Panc1 (cell line): ENCODE data around the gene CAPN9. TPM values are rescaled to one million over a fixed set of nuclear protein-coding genes. Genes with fewer than 3 reads are reported as not detected.

Experiments used
- ATAC-seq: fragments of 200-7000 bp; cut with Tn5 transposase; 2 replicates; pipeline ENCODE4 v1.9.1; 2020; ENCODE audit warnings: mild to moderate bottlenecking, moderate library complexity
- BruUV-seq: library from RNA; stranded (reverse); fragments of 400-500 nt; replicated peaks from 2 replicates; lab custom pipeline; 2021; lab: Mats Ljungman, UMichigan
- CTCF ChIA-PET: fragments of 300-600 bp; sonication (Branson Sonifier 250); formaldehyde crosslinking; loops from one replicate; lab custom pipeline; 2022; ENCODE audit warnings: antibody characterized with exemption; lab: Charles Lee
- POLR2A ChIA-PET: fragments of 300-600 bp; sonication (Branson Sonifier 250); formaldehyde crosslinking; loops from one replicate; lab custom pipeline; 2022; ENCODE audit warnings: antibody characterized with exemption; lab: Charles Lee
- DNase-seq: peaks from one replicate; pipeline ENCODE4 v3.0.0-alpha.2; 2010; ENCODE audit warnings: low read depth, low spot score
- H3K27ac ChIP-seq: 2 replicates; pipeline ENCODE4 v1.5.1; 2011; ENCODE audit warnings: mild to moderate bottlenecking, low read length, inconsistent platforms
- H3K27me3 ChIP-seq: fragments of 200-500 bp; sonication (Bioruptor generic); 2 replicates; pipeline ENCODE4 v1.6.0; 2014; ENCODE audit warnings: low read length, inconsistent platforms; ENCODE audit not compliant: control insufficient read depth, insufficient read depth
- H3K36me3 ChIP-seq: fragments of 200-500 bp; sonication (Bioruptor generic); 2 replicates; pipeline ENCODE4 v1.5.1; 2014; ENCODE audit warnings: inconsistent platforms, mild to moderate bottlenecking, low read length, moderate library complexity; ENCODE audit not compliant: control insufficient read depth, insufficient read depth
- H3K4me1 ChIP-seq: 2 replicates; pipeline ENCODE4 v1.5.1; 2011; ENCODE audit warnings: inconsistent platforms, mild to moderate bottlenecking, low read length, moderate library complexity; ENCODE audit not compliant: control insufficient read depth, insufficient read depth
- H3K4me3 ChIP-seq, 2 experiments: 2 replicates each; pipeline ENCODE4 v1.5.1; 2011 to 2012; ENCODE audit warnings: low read depth in 2 of 2, low read length in 2 of 2, mild to moderate bottlenecking in 2 of 2, inconsistent platforms in 1 of 2, moderate library complexity in 1 of 2
- H3K9me3 ChIP-seq: fragments of 200-500 bp; sonication (Bioruptor generic); 2 replicates; pipeline ENCODE4 v1.5.1; 2014; ENCODE audit warnings: low read depth, mild to moderate bottlenecking, inconsistent platforms, low read length, moderate library complexity; ENCODE audit not compliant: control insufficient read depth, insufficient read depth
- POLR2AphosphoS5 ChIP-seq: IDR thresholded peaks from 2 replicates; pipeline ENCODE4 v1.6.1; 2012; ENCODE audit warnings: mild to moderate bottlenecking, low read depth, low read length, moderate library complexity
- SIN3A ChIP-seq: IDR thresholded peaks from 2 replicates; pipeline ENCODE4 v1.6.1; 2012; ENCODE audit warnings: low read depth, mild to moderate bottlenecking, low read length, moderate library complexity, borderline replicate concordance; ENCODE audit not compliant: insufficient read depth
- TCF7L2 ChIP-seq: IDR thresholded peaks from 2 replicates; pipeline ENCODE4 v1.6.1; 2011; ENCODE audit warnings: mild to moderate bottlenecking, low read depth, low read length, inconsistent platforms
- in situ Hi-C: cut with HindIII; loops from 2 replicates; pipeline ENCODE4 v1.10.0; 2016; ENCODE audit warnings: low sequenced_read_pairs, low pct_unique_long_range_greater_than_20kb
- intact Hi-C: fragments of 100-400 bp; cut with micrococcal nuclease; formaldehyde crosslinking; loops from one replicate; pipeline ENCODE4 v1.10.0; 2022; ENCODE audit not compliant: unreplicated experiment
- total RNA-seq: library from RNA; stranded (reverse); gene quantifications from one replicate; pipeline ENCODE4 v1.2.1, GENCODE V29; 2021; ENCODE audit not compliant: unreplicated experiment
- TF ChIP-seq, protein P1 (sequence below), 2 experiments: IDR thresholded peaks; 2 replicates each; pipeline ENCODE4 v1.6.1; 2011 to 2012; ENCODE audit warnings: low read depth in 2 of 2, control low read depth in 1 of 2, low read length in 1 of 2, mild to moderate bottlenecking in 1 of 2, moderate library complexity in 1 of 2; ENCODE audit not compliant: insufficient read depth in 1 of 2
- TF ChIP-seq, protein P2 (sequence below): fragments of 450-650 bp; IDR thresholded peaks from 2 replicates; pipeline ENCODE4 v1.5.1; 2017; ENCODE audit warnings: mild to moderate bottlenecking

The CAPN9 gene
- total RNA-seq, 1 experiment from 2014 or later, result not detected

DNA sequence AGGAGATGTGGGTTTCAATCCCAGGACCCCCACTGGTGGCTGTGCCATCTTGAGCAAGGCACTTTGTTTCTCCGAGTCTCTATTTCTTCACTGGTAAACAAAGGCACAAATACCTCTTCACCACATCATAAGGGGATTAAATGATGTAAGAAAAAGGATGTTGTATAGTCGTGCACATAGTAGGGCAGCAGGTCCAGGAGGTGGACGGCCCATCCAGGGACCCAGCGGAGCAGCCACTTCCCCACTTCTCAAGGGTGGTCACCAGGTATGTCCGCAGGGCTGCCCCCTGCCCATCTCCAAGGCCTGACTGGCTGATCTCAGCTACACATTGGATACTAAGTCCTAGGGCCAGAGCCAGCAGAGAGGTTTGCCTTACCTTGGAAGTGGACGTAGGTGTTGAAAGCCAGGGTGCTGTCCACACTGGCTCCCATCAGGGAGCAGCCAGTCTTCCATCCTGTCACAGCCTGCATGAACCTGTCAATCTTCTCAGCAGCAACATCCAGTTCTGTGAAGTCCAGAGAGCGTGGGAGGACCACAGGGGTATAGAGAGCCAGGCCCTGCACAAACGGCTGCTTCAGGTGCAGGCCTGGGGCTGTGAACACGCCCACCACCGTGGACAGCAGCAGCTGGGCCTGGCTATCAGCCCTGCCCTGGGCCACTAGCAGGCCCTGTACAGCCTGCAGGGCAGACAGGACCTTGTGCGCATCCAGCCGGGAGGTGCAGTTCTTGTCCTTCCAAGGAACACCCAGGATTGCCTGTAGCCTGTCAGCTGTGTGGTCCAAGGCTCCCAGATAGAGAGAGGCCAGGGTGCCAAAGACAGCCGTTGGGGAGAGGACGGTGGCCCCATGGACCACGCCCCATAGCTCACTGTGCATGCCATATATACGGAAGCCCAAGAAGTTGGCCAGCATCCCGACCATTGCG, 37.3 kb upstream of the CAPN9 start:
- ChIA-PET POLR2A (no interaction called here), CTCF (no interaction called here)
- no peak overlapping the region for H3K4me3 ChIP-seq
- no peaks in the 10 kb centered on the region for H3K4me1 ChIP-seq
- H3K36me3 ChIP-seq, result no peaks in the 10 kb centered on the region
- no peaks in the 10 kb centered on the region; the same call in 1 of the 2 replicates for H3K27me3 ChIP-seq
- intact Hi-C loops, result no loop called here
- no peaks in the 10 kb centered on the region for H3K9me3 ChIP-seq
- BruUV-seq, result no TSS peak
- in situ Hi-C loops, result no loop called here
- ATAC-seq, result no peak
- DNase-seq, result no peak
- no peak overlapping the region for H3K27ac ChIP-seq
- no peak for TF ChIP-seq SIN3A
- TF ChIP-seq, protein P1, sequence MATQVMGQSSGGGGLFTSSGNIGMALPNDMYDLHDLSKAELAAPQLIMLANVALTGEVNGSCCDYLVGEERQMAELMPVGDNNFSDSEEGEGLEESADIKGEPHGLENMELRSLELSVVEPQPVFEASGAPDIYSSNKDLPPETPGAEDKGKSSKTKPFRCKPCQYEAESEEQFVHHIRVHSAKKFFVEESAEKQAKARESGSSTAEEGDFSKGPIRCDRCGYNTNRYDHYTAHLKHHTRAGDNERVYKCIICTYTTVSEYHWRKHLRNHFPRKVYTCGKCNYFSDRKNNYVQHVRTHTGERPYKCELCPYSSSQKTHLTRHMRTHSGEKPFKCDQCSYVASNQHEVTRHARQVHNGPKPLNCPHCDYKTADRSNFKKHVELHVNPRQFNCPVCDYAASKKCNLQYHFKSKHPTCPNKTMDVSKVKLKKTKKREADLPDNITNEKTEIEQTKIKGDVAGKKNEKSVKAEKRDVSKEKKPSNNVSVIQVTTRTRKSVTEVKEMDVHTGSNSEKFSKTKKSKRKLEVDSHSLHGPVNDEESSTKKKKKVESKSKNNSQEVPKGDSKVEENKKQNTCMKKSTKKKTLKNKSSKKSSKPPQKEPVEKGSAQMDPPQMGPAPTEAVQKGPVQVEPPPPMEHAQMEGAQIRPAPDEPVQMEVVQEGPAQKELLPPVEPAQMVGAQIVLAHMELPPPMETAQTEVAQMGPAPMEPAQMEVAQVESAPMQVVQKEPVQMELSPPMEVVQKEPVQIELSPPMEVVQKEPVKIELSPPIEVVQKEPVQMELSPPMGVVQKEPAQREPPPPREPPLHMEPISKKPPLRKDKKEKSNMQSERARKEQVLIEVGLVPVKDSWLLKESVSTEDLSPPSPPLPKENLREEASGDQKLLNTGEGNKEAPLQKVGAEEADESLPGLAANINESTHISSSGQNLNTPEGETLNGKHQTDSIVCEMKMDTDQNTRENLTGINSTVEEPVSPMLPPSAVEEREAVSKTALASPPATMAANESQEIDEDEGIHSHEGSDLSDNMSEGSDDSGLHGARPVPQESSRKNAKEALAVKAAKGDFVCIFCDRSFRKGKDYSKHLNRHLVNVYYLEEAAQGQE (IDR thresholded peaks at IDR 0.05; ENCODE audit: insufficient read depth in 1 of 2, low read depth in 2 of 2, low read length in 1 of 2), result peak; percentile 36 to 64; a peak in 1 of 4 replicates

DNA sequence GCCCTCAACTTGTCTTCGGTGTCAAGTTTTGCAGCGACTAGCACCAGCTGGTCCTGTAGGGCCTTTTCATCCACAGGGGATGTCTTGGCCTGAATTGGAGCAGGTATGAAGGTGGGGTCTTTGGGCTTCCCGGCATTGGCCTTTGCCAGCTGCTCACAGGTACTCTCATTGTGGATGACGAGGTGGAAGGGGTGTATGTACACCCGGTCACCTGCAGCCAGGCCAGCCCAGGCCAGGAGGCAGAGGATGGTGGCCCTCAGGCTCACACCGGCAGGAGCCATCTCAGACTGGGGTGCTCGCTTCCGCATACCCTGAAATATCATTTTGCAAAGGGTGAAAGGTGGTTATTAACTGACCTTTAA, 36.7 kb upstream of the CAPN9 start:
- POLR2A ChIA-PET, result no interaction called here
- no peak overlapping the region for H3K4me3 ChIP-seq
- in situ Hi-C loops (no loop called here), intact Hi-C loops (no loop called here)
- no TSS peak for BruUV-seq
- H3K4me1 ChIP-seq, result no peaks in the 10 kb centered on the region
- H3K27ac ChIP-seq, result no peak overlapping the region
- DNase-seq (no peak), ATAC-seq (no peak)
- H3K36me3 ChIP-seq, result no peaks in the 10 kb centered on the region
- CTCF ChIA-PET, result no interaction called here
- H3K27me3 ChIP-seq, result no peaks in the 10 kb centered on the region; the same call in 1 of the 2 replicates
- TF ChIP-seq, protein P2, sequence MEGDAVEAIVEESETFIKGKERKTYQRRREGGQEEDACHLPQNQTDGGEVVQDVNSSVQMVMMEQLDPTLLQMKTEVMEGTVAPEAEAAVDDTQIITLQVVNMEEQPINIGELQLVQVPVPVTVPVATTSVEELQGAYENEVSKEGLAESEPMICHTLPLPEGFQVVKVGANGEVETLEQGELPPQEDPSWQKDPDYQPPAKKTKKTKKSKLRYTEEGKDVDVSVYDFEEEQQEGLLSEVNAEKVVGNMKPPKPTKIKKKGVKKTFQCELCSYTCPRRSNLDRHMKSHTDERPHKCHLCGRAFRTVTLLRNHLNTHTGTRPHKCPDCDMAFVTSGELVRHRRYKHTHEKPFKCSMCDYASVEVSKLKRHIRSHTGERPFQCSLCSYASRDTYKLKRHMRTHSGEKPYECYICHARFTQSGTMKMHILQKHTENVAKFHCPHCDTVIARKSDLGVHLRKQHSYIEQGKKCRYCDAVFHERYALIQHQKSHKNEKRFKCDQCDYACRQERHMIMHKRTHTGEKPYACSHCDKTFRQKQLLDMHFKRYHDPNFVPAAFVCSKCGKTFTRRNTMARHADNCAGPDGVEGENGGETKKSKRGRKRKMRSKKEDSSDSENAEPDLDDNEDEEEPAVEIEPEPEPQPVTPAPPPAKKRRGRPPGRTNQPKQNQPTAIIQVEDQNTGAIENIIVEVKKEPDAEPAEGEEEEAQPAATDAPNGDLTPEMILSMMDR, result no peak
- TF ChIP-seq TCF7L2 (no peak), SIN3A (no peak), POLR2AphosphoS5 (no peak)
- TF ChIP-seq, protein P1 (IDR thresholded peaks at IDR 0.05; ENCODE audit: insufficient read depth in 1 of 2, low read depth in 2 of 2, low read length in 1 of 2), result no peak
- no peaks in the 10 kb centered on the region for H3K9me3 ChIP-seq
